Sigmoid colon (tissue), 7 donors: ENCODE results near the gene TCAIM. TPM values are rescaled to one million over a fixed set of nuclear protein-coding genes. Genes with fewer than 3 reads are reported as not detected.
"Not testable (repeated sequence)": the region's sequence is repeated elsewhere in the genome, so short reads cannot be mapped to it uniquely, and the experiment has no call there.

Experiments
- DNase-seq: peaks from one replicate; pipeline ENCODE4 v3.0.0-alpha.2; 2019
- H3K27ac ChIP-seq, 4 donors: fragments of 200-600 bp; sonication (generic); one replicate each; pipeline ENCODE4 v1.5.1; 2016 to 2019; ENCODE audit warnings: mild to moderate bottlenecking in 1 of 4
- H3K27me3 ChIP-seq, 3 donors: fragments of 200-600 bp; sonication (generic); one replicate each; pipeline ENCODE4 v1.5.1; 2019; ENCODE audit warnings: mild to moderate bottlenecking in 1 of 3
- H3K36me3 ChIP-seq, 4 donors: fragments of 200-600 bp; sonication (generic); one replicate each; pipeline ENCODE4 v1.5.1; 2016 to 2019
- H3K4me1 ChIP-seq, 4 donors: fragments of 200-600 bp; sonication (generic); one replicate each; pipeline ENCODE4 v1.5.1; 2017 to 2019
- H3K4me3 ChIP-seq, 4 donors: fragments of 200-600 bp; sonication (generic); one replicate each; pipeline ENCODE4 v1.5.1; 2017 to 2019; ENCODE audit warnings: mild to moderate bottlenecking in 2 of 4, moderate library complexity in 1 of 4
- H3K9me3 ChIP-seq, 4 donors: fragments of 200-600 bp in 3 of 4; sonication (generic) in 3 of 4; one replicate each; pipeline versions ENCODE4 v1.5.1 to v1.6.1; 2013 to 2019
- EP300 ChIP-seq, 4 donors: sonication (generic); formaldehyde crosslinking; IDR thresholded peaks; one replicate each; pipeline ENCODE4 v1.6.1; 2017; ENCODE audit warnings: antibody characterized with exemption in 4 of 4
- POLR2A ChIP-seq, 2 donors: fragments of 450-650 bp; IDR thresholded peaks; one replicate each; pipeline ENCODE4 v1.6.1; 2016; ENCODE audit warnings: antibody characterized with exemption in 2 of 2, mild to moderate bottlenecking in 2 of 2, moderate library complexity in 2 of 2
- POLR2AphosphoS5 ChIP-seq, 4 donors: sonication (generic); formaldehyde crosslinking; IDR thresholded peaks; one replicate each; pipeline ENCODE4 v1.6.1; 2017; ENCODE audit warnings: antibody characterized with exemption in 4 of 4
- WGBS, 2 donors: extraction: QIAGEN DNeasy Blood & Tissue Kit; methylation state at CpG; one replicate each; pipeline ENCODE4 v1.1.7; 2013; 5-methylcytosine and 5-hydroxymethylcytosine counted together
- intact Hi-C: fragments of 100-400 bp; cut with DNase I; formaldehyde crosslinking; loops from one replicate; pipeline ENCODE4 v1.15.1; 2023
- polyA plus RNA-seq, 3 donors: library from polyadenylated mRNA; stranded (reverse); fragments of 200-250 nt; gene quantifications; one replicate each; pipeline ENCODE4 v1.2.3, GENCODE V29; 2013
- total RNA-seq, 4 donors: library from RNA; depleted of rRNA; stranded (reverse); fragments of >200 nt; gene quantifications; one replicate each; pipeline ENCODE4 v1.1.0, GENCODE V29; 2016
- TF ChIP-seq, protein P1 (sequence below), 4 experiments: fragments of 450-650 bp in 3 of 4; fragments of 200-600 bp in 1 of 4; IDR thresholded peaks; one replicate each; pipeline ENCODE4 v1.5.1; 2016 to 2019; ENCODE audit warnings: antibody characterized with exemption in 4 of 4, mild to moderate bottlenecking in 3 of 4, moderate library complexity in 2 of 4
- donor health status: healthy with polysubstance abuse.
- donor health status: Bipolar disorder and iron deficiency.
- donor health status: healthy.

TCAIM gene
- total and polyA plus RNA-seq, 7 donors: 12.6 to 39.3 (median 30.3) TPM

DNA sequence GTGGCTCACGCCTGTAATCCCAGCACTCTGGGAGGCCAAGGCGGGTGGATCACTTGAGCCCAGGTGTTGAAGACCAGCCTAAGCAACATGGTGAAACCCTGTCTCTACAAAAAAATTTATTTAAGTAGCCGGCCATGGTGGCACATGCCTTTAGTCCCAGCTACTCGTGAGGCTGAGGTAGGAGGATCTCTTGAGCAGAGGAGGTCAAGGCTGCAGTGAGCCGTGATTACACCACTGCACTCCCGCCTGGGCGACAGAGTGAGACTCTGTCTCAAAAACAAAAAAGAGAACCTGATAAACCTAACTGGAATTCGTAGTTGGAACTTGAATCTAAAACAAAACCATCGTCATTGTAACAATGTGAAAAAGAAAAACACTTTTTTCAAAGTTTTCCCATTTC lies 57.1 kb downstream of the TCAIM start:
- H3K4me1 ChIP-seq: no peaks in the 10 kb centered on the region
- H3K4me3 ChIP-seq: no peak overlapping the region
- intact Hi-C loops: no loop called here
- 96% methylated on average over 9 of the region's 9 CpGs for WGBS, 2 donors
- no peak for TF ChIP-seq POLR2AphosphoS5 (IDR thresholded peaks at IDR 0.05)
- H3K36me3 ChIP-seq: peaks cover 0 to 30% (median 7%) of the 10 kb centered on the region in 4 donors
- no peak overlapping the region for H3K27ac ChIP-seq
- no peak for DNase-seq
- H3K9me3 ChIP-seq: no peaks in the 10 kb centered on the region
- H3K27me3 ChIP-seq: no peaks in the 10 kb centered on the region

- TF ChIP-seq EP300 (IDR thresholded peaks at IDR 0.05) (no peak), POLR2AphosphoS5 (IDR thresholded peaks at IDR 0.05) (no peak), POLR2A (IDR thresholded peaks at IDR 0.05) (no peak)
- TF ChIP-seq, protein P1, sequence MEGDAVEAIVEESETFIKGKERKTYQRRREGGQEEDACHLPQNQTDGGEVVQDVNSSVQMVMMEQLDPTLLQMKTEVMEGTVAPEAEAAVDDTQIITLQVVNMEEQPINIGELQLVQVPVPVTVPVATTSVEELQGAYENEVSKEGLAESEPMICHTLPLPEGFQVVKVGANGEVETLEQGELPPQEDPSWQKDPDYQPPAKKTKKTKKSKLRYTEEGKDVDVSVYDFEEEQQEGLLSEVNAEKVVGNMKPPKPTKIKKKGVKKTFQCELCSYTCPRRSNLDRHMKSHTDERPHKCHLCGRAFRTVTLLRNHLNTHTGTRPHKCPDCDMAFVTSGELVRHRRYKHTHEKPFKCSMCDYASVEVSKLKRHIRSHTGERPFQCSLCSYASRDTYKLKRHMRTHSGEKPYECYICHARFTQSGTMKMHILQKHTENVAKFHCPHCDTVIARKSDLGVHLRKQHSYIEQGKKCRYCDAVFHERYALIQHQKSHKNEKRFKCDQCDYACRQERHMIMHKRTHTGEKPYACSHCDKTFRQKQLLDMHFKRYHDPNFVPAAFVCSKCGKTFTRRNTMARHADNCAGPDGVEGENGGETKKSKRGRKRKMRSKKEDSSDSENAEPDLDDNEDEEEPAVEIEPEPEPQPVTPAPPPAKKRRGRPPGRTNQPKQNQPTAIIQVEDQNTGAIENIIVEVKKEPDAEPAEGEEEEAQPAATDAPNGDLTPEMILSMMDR (IDR thresholded peaks at IDR 0.05): no peak
- Histone ChIP-seq H3K4me1 (no peaks in the 10 kb centered on the region), H3K36me3 (peaks cover 0 to 37% (median 11%) of the 10 kb centered on the region in 4 donors), H3K9me3 (no peaks in the 10 kb centered on the region), H3K4me3 (no peak overlapping the region), H3K27ac (no peak overlapping the region), H3K27me3 (no peaks in the 10 kb centered on the region)
- 94 to 95% methylated on average over 9 of the region's 9 CpGs for WGBS, 2 donors
- no peak for DNase-seq
- intact Hi-C loops: no loop called here
Observed at GRCh38 chr3:44396200-44397171, 57.9 kb downstream of the TCAIM start.

- H3K9me3 ChIP-seq, H3K4me3 ChIP-seq, H3K27ac ChIP-seq, intact Hi-C loops, H3K4me1 ChIP-seq, DNase-seq, H3K27me3 ChIP-seq: not testable (repeated sequence)
- H3K36me3 ChIP-seq: peaks cover 0 to 43% (median 13%) of the 10 kb centered on the region in 4 donors
- 96 to 98% methylated on average over 8 of the region's 8 CpGs for whole genome bisulfite sequencing, 2 donors
Observed at GRCh38 chr3:44398271-44398670, 59.7 kb downstream of the TCAIM start.

DNA sequence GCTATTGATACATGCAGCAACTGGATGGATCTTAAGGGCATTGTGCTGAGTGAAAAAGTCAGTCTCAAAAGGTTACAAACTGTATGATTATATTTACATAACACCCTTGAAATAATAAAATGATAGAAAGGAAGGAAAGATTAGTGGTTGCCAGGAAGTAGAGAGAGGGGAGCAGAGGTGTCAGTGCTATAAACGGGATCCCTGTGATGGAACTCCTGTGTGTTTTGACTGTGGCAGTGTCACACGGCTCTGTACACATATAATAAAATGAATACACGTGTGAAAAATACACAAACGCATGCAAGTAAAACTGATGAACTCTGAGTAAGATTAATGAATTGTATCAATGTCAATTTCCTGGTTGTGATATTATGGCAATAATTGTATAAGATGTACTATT lies 60.3 kb downstream of the TCAIM start:
- no peak for DNase-seq
- TF ChIP-seq POLR2AphosphoS5 (IDR thresholded peaks at IDR 0.05) (no peak), EP300 (IDR thresholded peaks at IDR 0.05) (no peak), POLR2A (IDR thresholded peaks at IDR 0.05) (no peak)
- TF ChIP-seq, protein P1 (IDR thresholded peaks at IDR 0.05): no peak
- intact Hi-C loops: no loop called here
- Histone ChIP-seq H3K4me1 (no peaks in the 10 kb centered on the region), H3K36me3 (peaks cover 0 to 42% (median 15%) of the 10 kb centered on the region in 4 donors), H3K27me3 (no peaks in the 10 kb centered on the region), H3K4me3 (no peak overlapping the region), H3K27ac (no peak overlapping the region), H3K9me3 (no peaks in the 10 kb centered on the region)
- WGBS, 2 donors: 55 to 77% methylated on average over 4 of the region's 4 CpGs

GRCh38 chr3:44400771-44401170 lies 62.2 kb downstream of the TCAIM start:
- no peak for DNase-seq
- WGBS, 2 donors: 75 to 86% methylated on average over 2 of the region's 2 CpGs
- H3K27me3 ChIP-seq: no peaks in the 10 kb centered on the region
- intact Hi-C loops: no loop called here
- H3K27ac ChIP-seq: no peak overlapping the region
- no peaks in the 10 kb centered on the region for H3K9me3 ChIP-seq
- TF ChIP-seq, protein P1 (IDR thresholded peaks at IDR 0.05): no peak
- TF ChIP-seq POLR2AphosphoS5 (IDR thresholded peaks at IDR 0.05) (no peak), POLR2A (IDR thresholded peaks at IDR 0.05) (no peak), EP300 (IDR thresholded peaks at IDR 0.05) (no peak)
- H3K4me1 ChIP-seq: no peaks in the 10 kb centered on the region
- no peak overlapping the region for H3K4me3 ChIP-seq
- peaks cover 0 to 42% (median 16%) of the 10 kb centered on the region in 4 donors for H3K36me3 ChIP-seq
